ENCODE results near the gene TRAF3. TPM values are rescaled to one million over a fixed set of nuclear protein-coding genes. Genes with fewer than 3 reads are reported as not detected.
A peak's percentile ranks its signal among the peaks of the same experiment; 100 is the strongest.

The TRAF3 gene
- total RNA-seq, 1 donor from 2014 or later, result 25.9 TPM

- H3K4me1 Mint-ChIP-seq (ENCODE audit: low read depth, unreplicated experiment), result peaks cover 18% of the 10 kb centered on the region
- DNase-seq (ENCODE audit: low read depth) (peak; percentile 45), FAIRE-seq (no peak)
- no peaks in the 10 kb centered on the region for H3K9me3 Mint-ChIP-seq (ENCODE audit: unreplicated experiment)
- TF ChIP-seq EZH2 (IDR thresholded peaks at IDR 0.05; ENCODE audit: insufficient read depth, low read length), result no peak
- TF ChIP-seq, protein P1, sequence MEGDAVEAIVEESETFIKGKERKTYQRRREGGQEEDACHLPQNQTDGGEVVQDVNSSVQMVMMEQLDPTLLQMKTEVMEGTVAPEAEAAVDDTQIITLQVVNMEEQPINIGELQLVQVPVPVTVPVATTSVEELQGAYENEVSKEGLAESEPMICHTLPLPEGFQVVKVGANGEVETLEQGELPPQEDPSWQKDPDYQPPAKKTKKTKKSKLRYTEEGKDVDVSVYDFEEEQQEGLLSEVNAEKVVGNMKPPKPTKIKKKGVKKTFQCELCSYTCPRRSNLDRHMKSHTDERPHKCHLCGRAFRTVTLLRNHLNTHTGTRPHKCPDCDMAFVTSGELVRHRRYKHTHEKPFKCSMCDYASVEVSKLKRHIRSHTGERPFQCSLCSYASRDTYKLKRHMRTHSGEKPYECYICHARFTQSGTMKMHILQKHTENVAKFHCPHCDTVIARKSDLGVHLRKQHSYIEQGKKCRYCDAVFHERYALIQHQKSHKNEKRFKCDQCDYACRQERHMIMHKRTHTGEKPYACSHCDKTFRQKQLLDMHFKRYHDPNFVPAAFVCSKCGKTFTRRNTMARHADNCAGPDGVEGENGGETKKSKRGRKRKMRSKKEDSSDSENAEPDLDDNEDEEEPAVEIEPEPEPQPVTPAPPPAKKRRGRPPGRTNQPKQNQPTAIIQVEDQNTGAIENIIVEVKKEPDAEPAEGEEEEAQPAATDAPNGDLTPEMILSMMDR (IDR thresholded peaks at IDR 0.05; ENCODE audit: insufficient read depth, low read depth, low read length), result no peak
- no peak overlapping the region for H3K4me3 Mint-ChIP-seq (ENCODE audit: unreplicated experiment)
- Histone ChIP-seq H3K9ac (ENCODE audit: low read length) (no peak overlapping the region), H3K4me1 (ENCODE audit: insufficient read depth, low read length) (peaks cover 21% of the 10 kb centered on the region), H3K27ac (ENCODE audit: low read depth, low read length) (no peak overlapping the region), H3K4me3 (ENCODE audit: insufficient read depth, low read depth, low read length) (no peak overlapping the region), H3K4me2 (ENCODE audit: low read length) (no peak overlapping the region), H2AFZ (ENCODE audit: low read depth, low read length) (no peak overlapping the region), H3K27me3 (ENCODE audit: insufficient read depth, low read length) (no peaks in the 10 kb centered on the region), H3K9me3 (ENCODE audit: insufficient read depth, low read depth, low read length) (no peaks in the 10 kb centered on the region), H3K36me3 (ENCODE audit: insufficient read depth, low read length) (peaks cover 52% of the 10 kb centered on the region), H3K79me2 (ENCODE audit: insufficient read depth, low read length) (no peaks in the 10 kb centered on the region), H4K20me1 (ENCODE audit: insufficient read depth, low read length) (peaks cover 43% of the 10 kb centered on the region)
- H3K27me3 Mint-ChIP-seq (ENCODE audit: low read depth, unreplicated experiment), result no peaks in the 10 kb centered on the region
- H3K36me3 Mint-ChIP-seq (ENCODE audit: low read depth, unreplicated experiment), result peaks cover 32% of the 10 kb centered on the region
- peak overlapping the region; percentile 66 for H3K27ac Mint-ChIP-seq (ENCODE audit: unreplicated experiment)
Observed at GRCh38 chr14:102945346-102946130, 168.3 kb downstream of the TRAF3 start.

DNA sequence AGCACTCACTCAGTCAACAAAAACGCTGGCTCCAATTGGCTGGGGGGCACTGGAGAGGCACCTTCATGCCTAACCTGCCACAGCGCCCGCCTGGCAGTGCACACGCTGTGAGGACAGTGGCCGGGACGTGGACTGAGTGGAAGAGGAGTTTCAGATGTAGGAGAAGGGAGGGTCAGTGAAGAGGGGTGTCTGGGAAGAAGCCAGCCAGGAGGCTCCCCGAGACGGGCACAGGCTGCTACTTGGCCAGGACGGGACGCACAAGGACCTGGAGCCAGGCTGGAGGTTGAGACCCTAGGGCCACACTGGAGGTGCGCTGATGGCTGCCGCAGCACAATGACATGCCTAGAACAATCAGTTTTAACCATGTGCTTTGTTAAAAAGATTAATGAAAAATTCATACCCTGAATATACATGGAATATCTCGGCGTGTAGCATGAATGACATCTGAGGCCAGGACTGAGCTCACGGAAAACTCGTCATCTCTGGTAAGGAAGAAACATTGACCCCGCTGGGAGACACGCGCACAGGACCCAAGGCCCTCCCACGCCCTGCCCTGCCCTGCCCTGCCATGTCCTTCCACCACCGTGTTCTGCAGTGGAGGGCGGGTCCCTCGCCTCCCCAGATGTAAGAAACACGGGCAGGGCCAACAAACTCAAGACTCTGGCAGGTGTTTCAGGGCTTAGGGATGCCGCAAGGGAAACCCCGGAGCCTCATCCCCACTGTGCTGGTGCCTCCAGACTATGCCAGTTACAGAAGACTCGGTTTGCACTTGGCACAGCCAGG is 170.3 kb downstream of the TRAF3 start:
- no peak overlapping the region for H3K4me3 Mint-ChIP-seq (ENCODE audit: unreplicated experiment)
- no peaks in the 10 kb centered on the region for H3K9me3 Mint-ChIP-seq (ENCODE audit: unreplicated experiment)
- H3K4me2 ChIP-seq (ENCODE audit: low read length), result no peak overlapping the region
- peaks cover 45% of the 10 kb centered on the region for H3K36me3 ChIP-seq (ENCODE audit: insufficient read depth, low read length)
- no peak overlapping the region for H3K27ac ChIP-seq (ENCODE audit: low read depth, low read length)
- no peak for DNase-seq (ENCODE audit: low read depth)
- H3K9me3 ChIP-seq (ENCODE audit: insufficient read depth, low read depth, low read length), result no peaks in the 10 kb centered on the region
- H3K27ac Mint-ChIP-seq (ENCODE audit: unreplicated experiment), result no peak overlapping the region
- peaks cover 17% of the 10 kb centered on the region for H3K4me1 Mint-ChIP-seq (ENCODE audit: low read depth, unreplicated experiment)
- no peak overlapping the region for H2AFZ ChIP-seq (ENCODE audit: low read depth, low read length)
- H3K4me3 ChIP-seq (ENCODE audit: insufficient read depth, low read depth, low read length), result no peak overlapping the region
- no peaks in the 10 kb centered on the region for H3K79me2 ChIP-seq (ENCODE audit: insufficient read depth, low read length)
- H4K20me1 ChIP-seq (ENCODE audit: insufficient read depth, low read length), result peaks cover 47% of the 10 kb centered on the region
- TF ChIP-seq, protein P1 (IDR thresholded peaks at IDR 0.05; ENCODE audit: insufficient read depth, low read depth, low read length), result no peak
- no peak for TF ChIP-seq EZH2 (IDR thresholded peaks at IDR 0.05; ENCODE audit: insufficient read depth, low read length)
- H3K9ac ChIP-seq (ENCODE audit: low read length), result no peak overlapping the region
- H3K27me3 ChIP-seq (ENCODE audit: insufficient read depth, low read length), result no peaks in the 10 kb centered on the region
- H3K4me1 ChIP-seq (ENCODE audit: insufficient read depth, low read length), result peaks cover 33% of the 10 kb centered on the region
- peaks cover 33% of the 10 kb centered on the region for H3K36me3 Mint-ChIP-seq (ENCODE audit: low read depth, unreplicated experiment)
- no peak for FAIRE-seq
- H3K27me3 Mint-ChIP-seq (ENCODE audit: low read depth, unreplicated experiment), result no peaks in the 10 kb centered on the region

Measured in astrocyte (in vitro differentiated cells and primary cell).